GDM1 (cell line): ENCODE measurements around the gene SMIM3.

Source experiments
- DNase-seq: peaks from one replicate; lab custom pipeline; 2025; lab: John Stamatoyannopoulos, UW

SMIM3 gene

GRCh38 chr5:150765011-150765798, 13.4 kb upstream of the SMIM3 start:
- no peak for DNase-seq

- DNase-seq, result no peak
These were observed 12.8 kb upstream of the SMIM3 start for GRCh38 chr5:150765799-150766169.

- DNase-seq, result no peak
These were observed 12.3 kb upstream of the SMIM3 start for GRCh38 chr5:150766251-150766650.

- DNase-seq, result no peak
These were observed 7.3 kb upstream of the SMIM3 start for GRCh38 chr5:150771034-150771795.

- no peak for DNase-seq
These were observed 4.4 kb upstream of the SMIM3 start for GRCh38 chr5:150774145-150774544.

- DNase-seq, result no peak
These were observed 872 bp upstream of the SMIM3 start for GRCh38 chr5:150777685-150778084.

- no peak for DNase-seq
These were observed 455 bp upstream of the SMIM3 start for GRCh38 chr5:150778088-150778516.

GRCh38 chr5:150779397-150780186, 1.0 kb downstream of the SMIM3 start:
- no peak for DNase-seq

- DNase-seq, result peak; percentile 9
These were observed 1.7 kb downstream of the SMIM3 start for GRCh38 chr5:150780187-150780692.

- no peak for DNase-seq
These were observed 2.3 kb downstream of the SMIM3 start for GRCh38 chr5:150780816-150781221.

GRCh38 chr5:150781706-150782614, 3.4 kb downstream of the SMIM3 start:
- no peak for DNase-seq

- DNase-seq, result no peak
These were observed 4.3 kb downstream of the SMIM3 start for GRCh38 chr5:150782850-150783249.

- DNase-seq, result peak; percentile 87
These were observed 4.9 kb downstream of the SMIM3 start for GRCh38 chr5:150783422-150783928.

GRCh38 chr5:150785950-150786349, 7.4 kb downstream of the SMIM3 start:
- DNase-seq, result no peak

GRCh38 chr5:150786876-150787275, 8.3 kb downstream of the SMIM3 start:
- no peak for DNase-seq

- peak; percentile 29 for DNase-seq
These were observed 9.1 kb downstream of the SMIM3 start for GRCh38 chr5:150787656-150788055.

GRCh38 chr5:150788977-150789376, 10.4 kb downstream of the SMIM3 start:
- DNase-seq, result no peak

GRCh38 chr5:150789450-150789849, 10.9 kb downstream of the SMIM3 start:
- no peak for DNase-seq

- peak; percentile 81 for DNase-seq
These were observed 11.5 kb downstream of the SMIM3 start for GRCh38 chr5:150789943-150790611.

- DNase-seq, result no peak
These were observed 13.0 kb downstream of the SMIM3 start for GRCh38 chr5:150791536-150791935.
